Frontal cortex (tissue), 1 donor: ENCODE results near the gene ADSS1. TPM values are rescaled to one million over a fixed set of nuclear protein-coding genes. Genes with fewer than 3 reads are reported as not detected.

Experiments
- small RNA-seq: library from RNA; depleted of rRNA; stranded (forward); fragments of <200 nt; gene quantifications from one replicate; pipeline ENCODE3, GENCODE V24; 2014
- total RNA-seq: library from RNA; depleted of rRNA; stranded (reverse); fragments of >200 nt; gene quantifications from one replicate; pipeline ENCODE4 v1.2.3, GENCODE V29; 2014

The ADSS1 gene
- total RNA-seq, 1 donor from 2014 or later = 1.6 TPM

Small RNAs within 50 kb of the gene (small RNA-seq; reads per million reads assigned to genes)
- not detected for gene MIR4710

Other genes starting within 250 kb of the ADSS1 start
- not detected for gene C14orf180, start 144.5 kb upstream of the ADSS1 start, total RNA-seq
- gene TMEM179, start 119.5 kb upstream of the ADSS1 start, total RNA-seq = 42.0 TPM
- 5.3 TPM for gene INF2, start 34.6 kb upstream of the ADSS1 start, total RNA-seq
- 20.4 TPM for gene SIVA1, start 28.9 kb downstream of the ADSS1 start, total RNA-seq
- 130 TPM for gene AKT1, start 71.5 kb downstream of the ADSS1 start, total RNA-seq
- gene ZBTB42, start 76.9 kb downstream of the ADSS1 start, total RNA-seq = 0.41 TPM
- gene CEP170B, start 141.0 kb downstream of the ADSS1 start, total RNA-seq = 18.3 TPM
- 3.7 TPM for gene PLD4, start 200.7 kb downstream of the ADSS1 start, total RNA-seq